RKO (cell line): ENCODE results near the gene RNF38.
"Not testable (repeated sequence)": the region's sequence is repeated elsewhere in the genome, so short reads cannot be mapped to it uniquely, and the experiment has no call there.

Source experiments
- DNase-seq: peaks from one replicate; pipeline ENCODE4 v3.0.0-alpha.2; 2016; ENCODE audit warnings: low spot score

The RNF38 gene

DNA sequence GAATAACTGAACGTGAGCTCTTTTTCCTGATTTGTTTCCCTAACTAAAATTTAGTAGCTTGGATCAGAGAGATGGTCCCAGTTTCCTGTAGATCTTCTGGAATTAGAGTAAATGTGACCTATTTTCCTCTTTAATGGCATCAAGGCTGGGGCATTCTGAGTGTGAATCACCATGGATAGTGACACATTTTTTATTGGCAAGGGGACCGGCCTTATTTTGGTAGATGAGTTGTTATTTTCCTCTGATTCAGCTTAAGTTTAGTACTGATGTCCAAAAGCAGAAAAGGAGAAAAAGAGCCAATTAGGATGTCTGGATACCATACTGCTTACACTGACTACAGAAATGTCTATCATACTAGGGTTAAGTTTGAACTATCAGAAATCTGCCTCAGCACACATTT is 68.1 kb downstream of the RNF38 start:
- peak; percentile 62 for DNase-seq

- DNase-seq = peak; percentile 80
Observed at GRCh38 chr9:36328798-36329411, 71.2 kb downstream of the RNF38 start.

- DNase-seq = no peak
Observed at GRCh38 chr9:36325081-36325828, 74.8 kb downstream of the RNF38 start.

DNA sequence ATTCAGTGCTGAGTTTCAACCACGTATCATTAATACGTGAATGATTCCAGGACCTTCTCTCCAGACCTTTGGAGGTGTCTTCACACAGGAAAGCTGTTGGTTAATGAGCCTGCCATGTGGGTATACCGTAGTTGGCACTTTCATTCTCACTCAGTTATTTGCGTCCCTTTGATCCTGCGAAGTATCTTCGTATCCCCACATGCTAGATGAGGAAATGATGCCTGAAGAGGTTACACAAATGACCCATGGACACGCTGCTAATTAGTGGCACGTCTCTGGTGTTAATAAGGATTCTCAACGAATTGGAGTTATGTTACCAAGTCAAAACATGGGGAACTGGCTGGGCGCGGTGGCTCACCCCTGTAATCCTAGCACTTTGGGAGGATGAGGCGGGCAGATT is 76.1 kb downstream of the RNF38 start:
- no peak for DNase-seq

DNA sequence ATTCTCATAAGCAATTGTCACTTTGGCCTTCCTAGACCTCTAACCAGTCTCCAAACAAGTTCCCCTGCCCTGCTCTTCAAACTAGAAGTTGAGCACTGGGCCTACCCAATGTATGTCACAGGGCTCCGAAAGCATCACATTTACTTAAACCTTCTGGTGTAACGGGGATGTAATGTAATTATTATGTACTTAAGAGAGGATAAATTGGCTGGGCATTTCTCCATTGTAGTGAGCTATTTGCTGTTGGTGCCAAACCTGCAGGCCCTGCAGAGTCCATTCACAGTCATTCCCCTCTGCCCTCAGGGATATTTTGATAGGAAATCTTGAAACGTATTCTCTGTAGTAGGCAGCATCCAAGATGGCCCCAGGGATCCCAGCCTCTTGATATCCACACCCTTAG is 77.6 kb downstream of the RNF38 start:
- no peak for DNase-seq

DNA sequence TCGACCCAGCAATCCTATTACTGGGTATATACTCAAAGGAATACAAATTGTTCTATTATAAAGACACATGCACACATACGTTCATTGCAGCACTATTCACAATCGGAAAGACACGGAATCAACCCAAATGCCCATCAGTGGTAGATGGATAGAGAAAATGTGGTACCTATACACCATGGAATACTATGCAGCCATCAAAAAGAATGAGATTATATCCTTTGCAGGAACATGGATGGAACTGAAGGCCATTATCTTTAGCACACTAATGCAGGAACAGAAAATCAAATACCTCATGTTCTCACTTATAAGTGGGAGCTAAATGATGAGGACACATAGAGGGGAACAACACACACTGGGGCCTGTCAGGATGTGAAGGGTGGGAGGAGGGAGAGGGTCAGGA is 78.2 kb downstream of the RNF38 start:
- DNase-seq = not testable (repeated sequence)

GRCh38 chr9:36320466-36320865 is 79.6 kb downstream of the RNF38 start:
- DNase-seq = no peak

GRCh38 chr9:36319806-36320205 is 80.3 kb downstream of the RNF38 start:
- no peak for DNase-seq

GRCh38 chr9:36319183-36319582 is 80.9 kb downstream of the RNF38 start:
- DNase-seq = no peak

DNA sequence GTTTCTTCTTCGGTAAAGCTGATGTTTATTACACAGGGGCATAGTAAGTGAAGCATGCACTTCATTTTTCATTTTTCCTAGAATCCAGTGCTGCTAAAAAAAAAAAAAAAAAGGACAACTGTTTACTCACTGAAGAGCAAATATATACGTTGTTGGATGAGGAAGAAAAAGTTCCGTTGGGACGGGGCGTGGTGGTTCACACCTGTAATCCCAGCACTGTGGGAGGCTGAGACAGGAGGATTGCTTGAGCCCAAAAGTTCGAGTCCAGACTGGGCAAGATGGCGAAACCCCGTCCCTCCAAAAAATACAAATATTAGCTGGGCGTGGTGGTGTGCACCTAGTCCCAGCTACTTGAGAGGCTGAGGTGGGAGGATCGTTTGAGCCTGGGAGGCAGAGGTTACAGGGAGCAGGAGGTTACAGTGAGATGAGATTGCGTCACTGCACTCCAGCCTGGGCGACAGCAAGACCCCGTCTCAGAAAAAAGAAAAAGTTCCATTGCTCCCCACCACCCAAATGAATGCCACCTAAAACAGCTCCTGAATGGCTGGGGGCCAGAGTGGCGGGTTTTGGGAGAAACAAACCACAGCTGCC is 81.8 kb downstream of the RNF38 start:
- DNase-seq = no peak

DNA sequence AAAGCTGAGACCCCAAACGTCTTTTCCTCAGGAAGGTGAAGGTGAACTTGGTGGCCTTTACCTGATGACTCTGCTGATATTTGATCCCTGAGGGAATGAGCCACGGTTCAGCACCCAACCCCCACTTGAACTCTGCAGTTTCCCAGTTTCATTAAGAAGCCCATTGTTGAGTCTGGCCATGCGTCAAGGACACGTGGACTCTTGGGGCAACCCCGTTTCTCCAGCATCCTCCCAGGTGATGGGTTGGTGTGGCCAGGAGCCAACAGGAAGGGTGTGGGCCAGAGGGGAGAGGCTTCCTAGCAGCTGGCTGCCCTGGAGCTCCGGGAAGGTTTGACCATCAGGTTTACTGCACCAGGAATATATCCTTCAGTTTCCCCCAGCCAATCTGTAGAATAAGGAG is 82.3 kb downstream of the RNF38 start:
- no peak for DNase-seq

GRCh38 chr9:36316611-36317317 is 83.3 kb downstream of the RNF38 start:
- DNase-seq = no peak

DNA sequence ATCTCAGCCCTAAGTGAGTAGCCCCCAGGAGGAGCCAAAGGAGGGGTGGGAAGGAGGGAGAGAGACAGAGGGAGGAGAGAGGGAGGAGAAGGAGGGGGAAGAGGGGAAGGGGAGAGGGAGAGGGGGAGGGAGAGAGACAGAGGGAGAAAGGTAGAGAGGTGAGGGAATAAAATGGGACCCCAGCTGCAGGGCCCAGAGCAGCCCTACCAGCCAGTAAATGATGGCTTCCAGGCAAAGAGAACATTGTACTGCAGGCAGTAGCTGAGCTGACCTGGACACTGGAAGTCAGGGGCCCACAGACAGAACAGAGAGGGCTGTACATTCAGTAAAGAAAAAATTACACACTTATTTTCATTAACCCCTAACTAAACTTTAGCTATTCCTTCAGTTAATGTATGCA is 84.0 kb downstream of the RNF38 start:
- DNase-seq = no peak

GRCh38 chr9:36315283-36315682 is 84.8 kb downstream of the RNF38 start:
- DNase-seq = no peak

GRCh38 chr9:36314740-36315139 is 85.3 kb downstream of the RNF38 start:
- DNase-seq = no peak

- no peak for DNase-seq
Observed at GRCh38 chr9:36306471-36307306, 93.4 kb downstream of the RNF38 start.

GRCh38 chr9:36304366-36304765 is 95.7 kb downstream of the RNF38 start:
- DNase-seq = not testable (repeated sequence)

- no peak for DNase-seq
Observed at GRCh38 chr9:36301227-36301626, 98.8 kb downstream of the RNF38 start.

DNA sequence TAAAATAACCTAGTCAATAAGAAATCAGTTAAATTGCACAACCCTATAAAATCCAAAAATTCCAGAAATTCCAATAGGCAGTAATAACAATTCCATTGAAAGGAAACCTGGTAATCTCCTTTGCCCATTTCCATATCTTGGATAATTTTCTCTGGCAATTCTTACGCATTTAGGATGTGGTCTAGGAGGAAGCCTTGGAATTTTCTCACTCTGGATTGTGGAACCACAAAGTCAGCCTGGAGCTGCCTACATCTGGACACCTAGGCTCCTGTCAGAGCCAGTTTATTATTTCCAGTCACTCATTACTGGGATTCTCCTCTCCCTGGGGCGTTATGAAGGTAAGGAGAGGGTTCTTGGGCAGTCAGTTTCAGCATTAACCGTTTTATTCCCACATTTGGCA is 101.5 kb downstream of the RNF38 start:
- no peak for DNase-seq

DNA sequence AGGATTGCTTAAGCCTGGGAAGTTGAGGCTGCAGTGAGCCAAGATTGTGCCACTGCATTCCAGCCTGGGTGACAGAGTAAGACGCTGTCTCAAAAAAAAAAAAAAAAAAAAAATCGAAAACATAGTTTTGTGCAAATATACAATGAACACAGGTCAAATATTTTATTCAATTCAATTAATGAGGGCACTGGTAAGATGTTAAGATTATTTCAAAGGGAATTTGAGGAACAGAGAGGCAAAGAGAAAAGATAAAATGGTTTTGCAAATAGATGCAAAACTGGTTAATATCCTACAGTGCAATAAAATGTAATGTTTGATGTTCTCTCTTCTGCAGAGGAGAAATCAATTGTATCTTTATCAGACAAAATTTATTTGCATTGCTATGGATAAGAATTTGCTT is 102.3 kb downstream of the RNF38 start:
- DNase-seq = no peak

GRCh38 chr9:36294996-36295395 is 105.1 kb downstream of the RNF38 start:
- DNase-seq = not testable (repeated sequence)

DNA sequence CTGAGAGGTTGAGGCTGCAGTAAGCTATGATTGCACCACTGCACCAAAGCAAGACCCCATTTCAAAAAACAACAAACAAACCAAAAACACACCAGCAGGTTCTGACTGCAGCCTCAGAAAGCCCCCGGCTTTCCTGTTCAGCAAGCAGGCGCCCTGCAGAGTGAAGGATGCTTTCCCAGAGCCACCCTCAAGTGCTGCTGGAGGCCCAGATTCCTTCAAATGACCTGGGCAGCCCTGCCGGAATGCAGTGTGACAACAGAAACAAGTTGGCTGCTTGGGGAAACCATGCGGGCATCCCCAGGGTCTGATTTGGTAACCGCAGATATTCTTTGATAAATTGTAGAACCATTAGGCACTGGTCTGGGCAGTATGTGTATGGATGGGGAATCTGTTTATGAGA is 106.2 kb downstream of the RNF38 start:
- DNase-seq = no peak
